Measurements from ENCODE around the gene ZNF236.
"Not testable (repeated sequence)": the region's sequence is repeated elsewhere in the genome, so short reads cannot be mapped to it uniquely, and the experiment has no call there.

ZNF236 gene

DNA sequence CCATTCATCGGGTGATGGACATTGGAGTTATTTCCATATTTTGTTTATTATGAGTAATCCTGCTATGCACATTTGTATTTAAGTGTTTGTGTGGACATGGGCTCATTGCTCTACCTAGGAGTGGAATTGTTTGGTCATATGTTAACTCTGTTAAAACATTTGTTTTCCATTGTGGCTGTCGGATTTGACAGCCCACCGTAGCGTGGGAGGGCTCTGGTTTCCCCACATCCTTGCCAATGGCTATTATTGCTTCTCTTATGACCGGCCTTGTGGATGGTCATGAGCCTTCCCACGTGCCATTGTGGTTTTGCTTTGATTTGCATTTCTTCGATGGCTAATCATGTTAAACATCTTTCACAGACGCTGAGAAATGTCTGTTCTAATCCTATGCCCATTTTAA is 92.0 kb downstream of the ZNF236 start:
- no peak for DNase-seq

DNA sequence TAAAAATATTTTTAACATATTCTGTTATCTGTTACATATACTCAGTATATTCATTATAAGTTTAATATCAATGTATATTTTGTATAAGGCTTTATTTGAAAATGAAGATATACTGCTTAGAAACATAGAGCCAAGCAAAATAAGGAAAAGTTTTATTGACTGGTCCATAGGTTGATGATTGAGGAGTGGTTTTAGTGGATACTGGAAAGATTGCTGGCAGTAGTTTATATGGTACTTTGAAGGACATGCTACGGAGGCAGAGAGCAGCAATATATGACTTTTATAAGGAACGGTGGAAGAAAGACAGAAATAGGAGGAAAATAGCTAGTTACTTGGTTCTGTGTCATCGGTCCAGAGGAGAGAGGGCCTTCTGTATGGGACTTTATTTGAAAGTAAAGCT is 92.4 kb downstream of the ZNF236 start:
- DNase-seq = no peak

DNA sequence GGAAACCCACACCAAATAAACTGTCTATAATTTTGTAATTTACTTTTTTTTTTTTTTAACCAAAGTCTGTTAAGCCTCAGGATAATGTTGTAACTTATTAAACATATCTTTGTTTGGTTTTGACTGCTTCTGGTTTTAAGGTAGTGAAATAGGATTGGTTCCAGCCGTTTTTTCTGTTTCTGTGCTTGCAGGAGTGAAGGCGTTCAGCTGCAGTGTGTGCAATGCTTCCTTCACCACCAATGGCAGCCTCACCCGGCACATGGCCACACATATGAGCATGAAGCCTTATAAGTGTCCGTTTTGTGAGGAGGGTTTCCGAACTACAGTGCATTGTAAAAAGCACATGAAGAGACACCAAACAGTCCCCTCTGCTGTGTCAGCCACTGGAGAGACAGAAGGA is 93.1 kb downstream of the ZNF236 start:
- DNase-seq = no peak

DNA sequence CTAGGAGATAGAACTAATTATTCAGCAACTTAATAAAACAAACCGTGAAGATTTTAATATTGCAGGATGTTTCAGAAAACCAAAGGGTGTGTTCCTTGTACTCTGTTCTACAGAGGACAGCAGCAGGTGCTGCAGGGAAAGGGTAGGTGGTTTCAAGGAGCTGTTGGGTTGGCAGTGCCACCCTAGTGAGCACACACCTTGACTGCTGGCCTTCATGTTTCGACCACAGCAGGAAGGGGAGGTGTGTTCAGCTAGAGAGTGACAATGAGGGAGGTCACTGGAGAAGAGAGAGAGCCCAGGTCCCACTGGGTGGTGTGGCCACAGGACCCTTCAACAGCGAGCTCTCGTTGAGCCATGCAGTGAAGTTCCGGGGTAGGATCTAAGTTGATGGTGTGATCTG is 98.6 kb downstream of the ZNF236 start:
- DNase-seq = no peak

DNA sequence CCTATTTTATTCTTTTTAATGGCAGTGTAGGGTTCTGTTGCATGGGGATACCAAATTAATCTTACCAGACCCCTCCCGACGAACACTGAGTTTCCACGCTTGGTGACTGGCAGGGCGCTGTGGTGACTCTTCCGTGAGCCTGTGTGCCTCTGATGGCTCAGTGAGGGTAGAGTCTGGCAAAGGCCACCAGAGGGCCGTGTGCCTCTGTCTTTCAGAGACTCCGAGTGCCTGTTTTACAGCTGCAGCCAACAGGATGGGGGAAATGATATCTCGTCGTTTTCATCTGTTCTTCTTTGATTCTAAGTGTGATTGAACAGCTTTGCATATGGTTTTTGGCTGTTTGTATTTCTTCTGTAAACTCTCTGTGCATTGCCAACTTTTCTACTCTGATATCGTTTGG is 99.8 kb downstream of the ZNF236 start:
- DNase-seq = peak; percentile 52 to 62

DNA sequence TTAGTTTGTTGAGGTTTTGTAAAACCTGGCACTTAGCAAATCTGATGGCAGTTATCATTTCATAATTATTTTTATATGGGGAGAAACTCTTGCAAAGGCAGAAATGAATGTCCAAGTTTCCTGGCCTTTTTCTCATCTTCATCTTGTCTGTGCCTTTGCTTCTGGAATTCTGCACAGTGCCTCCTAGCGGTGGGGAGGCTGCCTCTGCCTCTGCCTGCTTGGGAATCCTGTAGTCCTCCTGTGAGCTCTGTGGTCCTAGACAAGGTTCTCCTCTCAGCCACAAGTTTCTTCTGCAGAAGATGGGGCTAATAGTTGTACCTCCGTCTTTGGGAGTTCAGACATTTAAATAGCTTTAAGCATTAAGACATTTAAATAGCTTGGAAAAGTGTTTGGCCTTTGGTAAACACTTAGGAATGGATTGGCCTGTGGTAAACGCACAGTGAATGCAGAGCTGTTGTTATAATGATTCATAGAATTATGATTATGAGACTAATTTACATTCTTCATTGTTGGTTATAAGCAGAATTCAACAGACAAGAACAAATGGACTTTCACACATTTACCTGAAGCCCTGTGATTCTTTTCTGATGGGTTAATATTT is 101.2 kb downstream of the ZNF236 start:
- no peak for DNase-seq

DNA sequence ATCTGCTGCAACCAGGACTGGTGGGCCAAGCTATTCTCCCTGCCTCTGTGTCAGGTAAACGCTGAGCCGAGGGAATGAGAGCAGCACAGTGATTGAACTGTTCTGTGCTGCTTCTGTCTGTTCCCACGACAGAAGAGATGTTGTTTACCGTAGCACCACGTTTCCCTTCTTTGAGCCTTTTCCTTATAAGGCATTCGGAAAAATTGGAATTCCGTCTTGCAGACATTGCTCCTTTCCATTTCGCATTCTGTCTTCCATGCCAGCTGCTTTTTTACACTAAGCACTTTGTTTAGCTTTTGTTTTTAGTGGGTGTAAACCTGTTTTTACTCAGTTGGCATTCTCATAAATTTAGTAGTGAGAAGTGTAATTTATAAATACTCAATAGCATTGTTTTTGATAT is 103.1 kb downstream of the ZNF236 start:
- DNase-seq = no peak

DNA sequence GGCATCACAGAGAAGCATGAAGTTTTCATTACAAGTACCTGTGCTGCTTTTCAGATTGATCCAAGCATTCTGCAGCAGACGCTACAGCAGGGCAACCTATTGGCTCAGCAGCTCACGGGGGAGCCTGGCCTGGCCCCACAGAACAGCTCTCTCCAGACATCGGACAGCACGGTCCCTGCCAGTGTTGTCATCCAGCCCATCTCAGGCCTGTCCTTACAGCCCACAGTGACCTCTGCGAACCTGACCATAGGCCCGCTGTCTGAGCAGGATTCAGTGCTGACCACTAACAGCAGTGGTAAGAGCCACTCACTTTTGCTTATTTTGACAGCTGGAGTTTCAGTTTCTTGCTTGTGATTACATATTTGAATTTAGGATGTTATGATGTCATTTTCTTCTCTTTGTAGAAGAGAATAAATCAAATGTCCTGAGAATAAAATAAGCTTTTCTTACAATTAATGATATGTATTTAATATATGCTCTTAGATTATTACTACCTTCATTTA is 104.9 kb downstream of the ZNF236 start:
- DNase-seq = no peak

DNA sequence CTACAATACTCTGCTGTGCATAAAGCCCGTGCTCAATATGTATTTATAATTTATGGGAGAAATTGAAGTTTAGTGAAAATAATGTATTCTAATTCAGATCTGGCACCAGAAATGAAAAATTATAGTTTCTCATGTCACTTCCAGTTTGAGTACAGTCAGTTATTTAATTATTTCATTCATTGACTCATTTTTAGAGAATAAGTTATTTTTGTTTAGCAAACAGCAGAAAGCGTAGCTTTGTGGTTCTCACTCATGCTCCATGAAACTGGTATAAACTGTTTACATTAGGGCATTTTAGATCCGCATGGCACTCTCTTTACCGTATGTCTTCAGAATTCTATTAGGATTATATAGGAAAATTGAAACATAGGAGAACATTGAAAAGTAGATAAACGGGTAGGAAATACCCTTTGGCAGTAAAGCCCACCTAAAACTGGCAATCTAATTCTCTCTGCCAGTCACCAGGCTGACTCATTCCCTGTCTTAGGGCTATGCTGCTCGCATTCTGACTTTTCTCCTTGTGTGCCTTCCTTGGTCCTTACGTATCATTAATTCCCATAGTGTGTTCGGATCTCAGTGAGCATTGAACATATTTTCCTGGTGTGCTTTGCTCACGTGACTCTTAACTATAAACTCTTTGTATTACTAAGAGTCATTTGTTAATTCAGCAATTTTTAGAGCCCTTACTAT is 106.0 kb downstream of the ZNF236 start:
- DNase-seq = no peak

DNA sequence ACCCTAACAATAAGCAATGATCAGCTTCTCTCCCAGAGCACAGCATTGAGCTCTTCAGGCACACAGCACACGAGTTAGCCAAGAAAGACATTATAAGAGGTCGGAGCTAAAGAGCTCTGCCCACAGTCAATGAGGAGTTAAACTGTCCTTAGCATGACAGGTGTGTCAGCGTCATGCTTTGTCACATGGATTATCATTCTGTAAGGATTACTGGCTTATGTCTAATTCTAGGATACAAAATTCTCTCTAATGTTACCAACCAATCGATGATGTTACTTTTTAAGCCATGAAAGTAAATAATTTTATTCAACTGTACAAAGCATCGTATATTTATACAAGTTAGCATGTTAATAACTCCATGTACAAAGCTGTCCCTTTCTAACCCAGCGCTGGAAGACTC is 108.8 kb downstream of the ZNF236 start:
- DNase-seq = no peak

DNA sequence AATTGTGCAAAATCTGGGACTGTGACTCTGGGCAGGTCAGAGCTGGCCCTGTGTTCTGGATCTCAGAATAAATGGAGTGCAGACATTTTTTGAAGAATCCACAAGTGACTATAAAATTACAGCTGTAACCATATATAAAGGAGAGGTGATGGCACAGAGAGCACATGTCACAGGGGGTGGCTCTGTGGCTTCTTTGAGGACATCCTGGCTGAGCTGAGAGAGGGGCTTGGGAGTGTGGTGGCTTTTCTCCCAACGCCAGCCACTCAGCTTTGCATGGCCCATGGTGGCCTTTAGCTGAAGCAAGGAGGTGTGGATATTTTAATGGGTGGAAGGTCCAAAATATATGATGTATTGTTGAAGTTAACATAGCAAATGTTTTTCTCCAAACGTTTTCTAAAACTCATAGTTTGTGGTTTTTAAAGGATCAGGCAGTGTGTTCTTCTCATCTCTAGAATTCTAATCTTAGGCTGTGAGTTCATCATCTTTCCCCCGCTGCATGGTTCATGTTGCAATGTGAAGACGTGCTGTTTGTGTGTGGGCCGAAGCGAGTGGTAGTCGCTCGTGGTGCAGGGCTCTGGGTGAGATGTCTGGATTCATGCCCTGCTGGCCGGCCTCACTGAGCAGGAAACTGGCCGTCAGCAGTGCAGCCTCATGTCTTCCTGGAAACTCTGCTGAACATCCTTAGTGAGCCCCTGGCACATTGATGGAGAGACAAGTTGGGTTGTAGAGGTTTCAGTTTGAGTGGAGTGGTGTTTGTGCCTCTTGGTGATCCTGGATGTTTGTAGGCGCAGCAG is 109.9 kb downstream of the ZNF236 start:
- no peak for DNase-seq

DNA sequence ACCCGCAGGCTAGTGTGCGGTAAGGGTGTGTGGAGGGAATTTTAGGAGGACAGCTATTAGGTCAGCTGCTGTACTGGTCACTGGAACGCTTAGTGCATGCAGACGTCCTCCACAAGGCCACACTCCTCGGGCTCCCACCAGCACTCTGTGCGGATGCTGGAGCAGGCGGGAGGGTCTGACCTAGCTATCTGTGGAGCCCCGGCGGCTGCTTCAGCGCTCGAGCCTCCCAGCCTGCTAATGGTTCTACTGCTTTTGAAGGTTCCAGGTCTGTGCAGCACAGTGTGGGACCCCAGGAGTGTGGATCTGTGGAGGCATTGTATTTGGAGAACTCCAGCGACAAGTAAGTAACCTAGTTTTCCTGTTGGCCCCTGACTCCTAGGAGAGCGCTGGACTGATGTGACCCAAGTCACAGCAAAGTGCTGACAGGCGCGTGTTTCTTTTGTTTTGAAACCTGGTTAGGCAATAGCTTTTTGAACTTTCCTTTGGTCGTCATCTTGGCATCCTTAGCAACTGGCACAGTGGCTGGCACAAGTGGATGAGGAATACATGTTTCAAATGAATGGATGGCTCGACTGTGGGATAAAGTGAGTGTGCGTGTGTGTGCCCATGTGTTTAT is 113.5 kb downstream of the ZNF236 start:
- DNase-seq = no peak

DNA sequence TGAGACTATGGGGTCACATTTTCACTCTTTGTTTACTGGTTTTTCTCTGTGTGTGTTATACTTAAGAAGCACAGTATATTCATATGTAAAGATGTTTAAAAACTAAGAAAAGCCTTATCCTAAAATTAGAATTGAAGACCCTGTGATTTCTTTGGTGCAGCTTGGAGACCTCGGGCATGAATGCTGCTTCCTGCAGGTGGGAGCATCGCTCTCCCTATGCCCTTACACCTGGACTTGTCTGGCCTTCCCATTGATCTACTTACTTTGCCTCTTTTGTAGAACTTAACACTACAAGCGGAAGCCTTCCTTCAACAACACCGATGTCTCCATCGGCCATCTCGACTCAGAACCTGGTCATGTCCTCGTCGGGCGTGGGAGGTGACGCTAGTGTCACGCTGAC is 114.5 kb downstream of the ZNF236 start:
- DNase-seq = no peak

DNA sequence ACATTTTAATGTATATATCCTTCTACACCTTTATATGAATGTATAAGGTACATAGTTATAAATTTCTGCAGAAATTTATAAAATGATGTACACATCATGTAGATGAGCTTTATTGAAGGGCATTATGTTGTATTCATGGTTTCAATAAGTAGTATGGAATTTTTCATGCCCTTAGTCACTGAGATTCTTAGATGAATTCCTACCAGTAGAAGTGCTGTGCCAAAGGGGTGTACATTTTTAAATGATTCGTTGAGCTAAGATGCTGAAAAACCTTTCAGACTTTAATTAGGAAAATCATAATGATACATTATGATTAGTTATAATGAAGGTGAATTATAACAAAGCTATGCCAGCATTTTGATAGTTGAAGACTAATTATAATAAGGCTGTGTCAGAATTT is 115.2 kb downstream of the ZNF236 start:
- no peak for DNase-seq

DNA sequence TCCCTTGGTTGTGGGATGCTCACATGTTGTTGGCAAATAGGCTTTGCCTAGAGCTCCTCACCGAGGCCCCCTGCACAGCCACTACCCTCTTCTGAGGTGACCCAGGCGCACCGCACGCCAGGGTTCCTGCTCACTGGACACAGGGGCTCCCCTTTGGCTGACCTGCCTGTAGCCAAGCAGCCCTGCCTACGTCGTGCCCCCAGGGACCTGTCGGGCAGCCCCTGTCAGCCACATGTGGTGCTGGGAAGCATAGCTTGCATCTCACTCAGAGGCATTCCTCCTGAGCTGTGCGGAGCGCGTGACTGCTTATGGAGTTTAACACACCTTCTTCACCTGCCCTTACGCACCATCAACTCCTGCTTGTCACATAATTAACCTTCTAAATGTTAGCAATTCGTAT is 116.3 kb downstream of the ZNF236 start:
- no peak for DNase-seq

DNA sequence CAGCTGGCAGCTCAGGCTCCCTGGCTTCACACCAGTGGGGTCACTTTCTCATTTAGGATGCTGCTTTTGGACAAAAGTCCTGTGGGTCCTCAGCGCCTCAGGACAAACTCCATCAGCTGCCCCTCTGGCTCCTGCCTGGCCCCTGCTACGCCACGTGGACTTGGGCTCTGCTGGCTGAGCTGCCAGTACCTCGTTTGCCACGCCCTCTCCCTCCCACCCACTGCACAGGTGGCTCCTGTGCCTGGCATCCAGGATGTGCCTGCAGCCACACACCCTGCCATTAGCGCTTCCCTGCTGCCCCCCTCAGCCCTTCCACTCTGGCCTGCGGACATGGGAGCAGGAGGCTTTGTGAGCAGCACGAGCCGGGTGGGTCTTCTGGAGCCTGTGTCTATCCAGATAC is 118.9 kb downstream of the ZNF236 start:
- no peak for DNase-seq

DNA sequence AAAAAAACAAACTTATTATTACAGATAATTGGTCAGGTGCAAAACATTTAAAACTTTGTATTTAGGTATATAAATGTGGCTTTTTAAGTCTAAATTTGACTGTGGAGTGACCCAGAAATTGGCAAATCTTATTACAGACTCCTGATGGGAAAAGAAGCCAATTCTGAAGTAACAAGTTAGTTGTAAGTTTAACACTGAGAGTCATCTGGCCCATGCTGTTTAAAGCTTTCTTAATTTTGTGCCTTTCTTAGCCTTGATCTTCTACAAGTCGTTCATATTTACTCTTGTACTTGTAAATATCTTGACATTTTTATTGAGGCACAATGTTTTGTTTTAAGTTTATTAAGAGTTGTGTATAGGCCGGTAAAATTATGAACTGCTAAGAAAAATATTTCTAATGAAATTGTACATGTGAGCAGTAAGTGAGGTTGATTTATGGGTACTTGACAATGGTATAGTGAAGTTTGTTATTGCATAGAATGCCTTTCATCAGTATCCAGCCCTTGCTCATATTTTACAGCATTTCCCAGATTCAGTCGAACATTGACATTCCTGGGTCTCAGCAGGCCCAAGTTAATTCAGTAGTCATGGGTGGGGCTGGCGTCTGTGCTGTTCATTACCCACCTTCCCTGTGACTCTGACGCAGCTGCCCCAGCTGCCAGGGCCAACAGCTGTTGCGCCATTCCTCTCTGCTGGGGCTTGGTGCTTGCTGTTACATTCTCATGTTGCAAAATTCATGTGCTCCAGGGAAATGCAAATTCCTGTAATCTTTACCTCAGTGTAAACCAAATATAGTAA is 121.4 kb downstream of the ZNF236 start:
- DNase-seq = no peak

DNA sequence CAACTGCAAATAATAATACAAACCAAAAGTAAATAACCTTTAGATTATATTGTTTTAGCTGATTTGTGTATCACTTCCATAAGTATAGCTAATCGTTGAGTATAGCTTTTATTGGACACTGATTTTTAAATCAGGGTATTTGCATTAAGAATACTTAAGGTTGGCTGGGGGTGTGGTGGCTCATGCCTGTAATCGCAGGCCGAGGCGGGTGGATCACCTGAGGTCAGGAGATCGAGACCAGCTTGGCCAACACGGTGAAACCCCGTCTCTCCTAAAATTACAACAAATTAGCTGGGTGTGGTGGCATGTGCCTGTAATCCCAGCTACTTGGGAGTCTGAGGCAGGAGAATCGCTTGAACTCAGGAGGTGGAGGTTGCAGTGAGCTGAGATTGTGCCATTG is 122.0 kb downstream of the ZNF236 start:
- DNase-seq = not testable (repeated sequence)

DNA sequence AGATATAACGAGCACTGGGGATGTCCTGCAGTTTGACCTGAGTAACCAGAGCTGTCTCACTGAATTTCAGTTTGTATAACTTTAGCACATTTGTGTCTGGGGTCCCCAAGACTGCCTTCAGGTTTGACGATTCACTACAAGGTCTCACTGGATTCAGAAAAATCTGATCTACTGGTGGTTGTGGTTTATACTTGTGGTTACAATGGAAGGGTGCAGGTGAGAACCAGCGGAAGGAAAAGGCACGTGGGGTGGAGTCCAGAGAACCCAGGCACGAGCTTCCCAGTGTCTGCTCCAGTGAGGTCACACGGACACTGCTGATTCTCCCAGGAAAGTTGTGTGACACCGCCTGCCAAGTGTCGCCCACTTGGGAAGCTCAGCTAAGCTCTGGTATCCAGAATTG is 126.0 kb downstream of the ZNF236 start:
- DNase-seq = peak in 1 of 2 donors; percentile 16

DNA sequence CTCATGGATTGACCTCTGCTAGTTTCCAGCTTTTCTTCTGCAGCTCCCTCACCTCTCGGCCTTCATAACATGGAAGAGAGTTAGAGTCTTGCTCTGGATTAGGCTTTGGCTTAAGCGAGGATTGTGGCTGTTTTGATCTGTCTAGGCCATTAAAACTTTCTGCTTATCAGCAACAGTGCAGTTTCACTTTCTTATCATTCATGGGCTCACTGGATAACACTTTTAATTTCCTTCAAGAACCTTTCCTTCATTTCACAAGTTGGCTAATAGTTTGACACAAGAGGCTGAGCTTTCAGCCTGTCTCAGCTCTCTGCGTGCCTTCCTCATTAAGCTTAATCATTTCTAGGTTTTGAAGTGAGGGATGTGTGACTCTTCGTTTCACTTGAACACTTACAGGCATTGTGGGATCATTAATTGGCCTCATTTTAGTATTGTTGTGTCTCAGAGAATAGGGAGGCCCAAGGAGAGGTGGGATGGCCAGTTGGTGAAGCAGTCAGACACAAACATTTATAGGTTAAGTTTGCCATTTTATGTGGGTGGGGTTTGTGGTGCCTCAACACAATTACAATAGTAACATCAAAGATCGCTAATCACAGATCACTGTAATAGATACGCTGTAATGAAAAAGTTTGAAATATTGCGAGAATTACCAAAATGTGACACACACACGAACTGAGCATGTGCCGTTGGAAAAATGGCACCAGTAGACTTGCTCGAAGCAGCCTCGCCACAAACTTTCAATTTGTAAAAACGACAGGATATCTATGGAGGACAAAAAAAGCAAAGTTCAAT is 129.3 kb downstream of the ZNF236 start:
- no peak for DNase-seq

DNA sequence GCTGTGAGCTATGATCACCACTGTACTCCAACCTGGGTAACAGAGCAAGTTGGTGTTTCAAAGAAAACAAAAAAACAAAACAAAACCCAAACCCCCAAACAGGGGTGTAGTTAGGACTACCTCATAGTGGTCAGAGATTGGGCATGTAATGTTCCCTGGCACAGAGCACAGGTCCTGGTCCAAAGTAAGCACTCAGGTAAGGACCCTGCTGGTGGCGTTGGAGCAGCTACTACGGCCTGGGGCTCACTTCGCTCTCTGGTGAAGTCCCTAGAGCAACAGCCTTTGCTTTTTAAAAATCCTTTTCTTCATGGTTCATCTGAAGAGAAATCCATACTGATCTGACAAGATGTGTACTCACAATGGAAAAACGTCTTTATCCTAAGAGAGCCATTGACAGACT is 130.4 kb downstream of the ZNF236 start:
- no peak for DNase-seq

DNA sequence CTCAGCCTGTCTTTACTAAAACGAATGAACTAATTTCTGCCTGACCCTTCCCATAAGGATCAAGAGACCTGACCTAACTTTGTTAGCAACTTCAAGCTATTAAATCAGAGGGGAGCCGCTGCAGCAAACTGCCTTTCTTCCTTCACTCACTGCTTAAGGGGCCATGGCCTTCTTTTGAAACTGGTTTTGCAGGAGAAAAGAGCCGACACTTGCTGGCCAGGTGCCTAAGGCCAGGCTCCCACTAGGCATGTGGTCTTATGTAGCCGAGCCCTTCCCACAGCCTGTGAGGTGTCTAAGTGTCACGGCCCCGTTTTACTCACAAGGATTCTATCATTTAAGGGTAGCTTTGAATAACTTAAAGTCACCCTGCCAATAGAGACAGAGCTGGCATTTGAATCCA is 130.8 kb downstream of the ZNF236 start:
- no peak for DNase-seq

All from CD4-positive, alpha-beta T cell treated with Interleukin-1 beta for 1 hour (primary cell).